NCI-H2029 (cell line): Measurements from ENCODE around the gene PRKN.

Experiments used
- DNase-seq: peaks from one replicate; lab custom pipeline; 2025; lab: John Stamatoyannopoulos, UW

The PRKN gene

DNA sequence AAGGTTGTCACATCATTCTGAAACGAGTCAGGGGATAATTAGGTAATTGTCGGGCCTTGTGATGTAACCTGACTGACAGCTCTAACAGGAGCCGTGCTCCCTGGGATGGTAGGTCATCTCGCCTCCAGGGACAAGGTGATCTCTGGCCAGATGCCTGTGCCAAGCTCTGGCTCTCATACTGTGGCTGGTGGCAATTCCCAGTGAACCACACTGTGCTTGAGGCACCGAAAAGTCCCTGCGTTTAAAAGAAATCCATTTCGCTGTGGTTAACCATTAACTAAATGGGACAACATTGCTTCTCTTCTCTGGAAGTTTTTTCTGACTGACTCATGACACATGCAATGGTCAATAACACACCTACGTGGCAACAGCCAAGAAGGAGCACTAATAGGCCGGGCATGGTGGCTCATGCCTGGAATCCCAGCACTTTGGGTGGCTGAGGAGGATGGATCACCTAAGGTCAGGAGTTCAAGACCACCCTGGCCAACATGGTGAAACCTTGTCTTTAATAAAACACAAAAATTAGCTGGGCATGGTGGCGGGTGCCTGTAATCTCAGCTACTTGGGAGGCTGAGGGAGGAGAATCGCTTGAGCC is 669.2 kb downstream of the PRKN start:
- no peak for DNase-seq

- no peak for DNase-seq
These were observed 670.8 kb downstream of the PRKN start for GRCh38 chr6:162056745-162057144.

DNA sequence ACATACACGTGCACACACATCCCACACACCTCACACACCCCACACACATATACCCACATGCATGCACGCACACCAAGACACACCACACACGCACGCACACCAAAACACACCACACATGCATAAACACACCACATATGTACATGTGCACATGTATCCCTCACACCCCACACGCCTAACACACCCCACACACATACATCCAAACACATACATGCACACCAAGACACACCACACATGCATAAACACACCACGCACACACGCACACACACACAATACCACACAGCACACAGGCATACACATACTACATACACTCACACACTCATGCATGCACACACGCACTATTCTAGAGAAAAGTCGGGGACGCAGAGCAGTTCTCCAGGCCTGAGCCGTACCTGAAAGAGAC is 671.5 kb downstream of the PRKN start:
- DNase-seq, result no peak

- no peak for DNase-seq
These were observed 672.2 kb downstream of the PRKN start for GRCh38 chr6:162055365-162055764.

DNA sequence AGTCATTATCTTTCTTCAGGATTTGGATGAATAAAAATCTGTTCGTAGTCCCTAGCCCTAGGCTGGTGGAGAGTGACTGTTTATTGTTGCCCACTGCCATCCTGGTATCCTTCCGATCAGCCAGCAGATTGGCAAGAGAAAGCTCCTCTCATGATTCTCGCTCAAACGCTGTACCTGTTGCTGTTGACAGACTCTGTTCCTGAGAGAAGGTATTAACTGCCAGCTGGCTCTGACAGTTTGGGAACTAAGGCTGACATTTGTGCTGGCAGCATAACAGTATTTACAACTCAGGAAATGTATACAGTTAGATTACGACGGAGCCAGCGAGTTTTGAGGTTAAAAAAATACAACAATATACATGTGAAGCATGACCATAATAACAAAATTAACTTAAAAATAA is 674.5 kb downstream of the PRKN start:
- DNase-seq, result no peak

GRCh38 chr6:162050579-162050978 is 677.0 kb downstream of the PRKN start:
- DNase-seq, result no peak

DNA sequence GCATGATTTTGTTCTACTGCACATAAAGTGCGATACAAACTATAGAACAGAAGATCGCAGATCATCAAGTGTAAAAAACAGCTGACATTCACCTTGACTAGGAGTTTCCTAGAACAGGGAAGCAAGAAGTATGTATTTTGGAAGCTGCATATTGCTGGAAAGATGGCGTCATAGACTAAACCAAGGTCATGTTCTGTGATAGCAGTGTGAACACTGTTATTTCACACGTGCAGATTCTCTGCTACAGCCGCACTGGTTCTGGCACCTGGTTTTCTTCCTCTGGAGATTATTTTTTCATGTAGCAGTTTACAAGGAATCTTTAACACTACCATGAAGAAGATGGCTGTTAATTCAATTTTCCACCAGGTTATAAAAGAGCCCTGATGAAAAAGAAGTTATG is 681.2 kb downstream of the PRKN start:
- DNase-seq, result no peak

DNA sequence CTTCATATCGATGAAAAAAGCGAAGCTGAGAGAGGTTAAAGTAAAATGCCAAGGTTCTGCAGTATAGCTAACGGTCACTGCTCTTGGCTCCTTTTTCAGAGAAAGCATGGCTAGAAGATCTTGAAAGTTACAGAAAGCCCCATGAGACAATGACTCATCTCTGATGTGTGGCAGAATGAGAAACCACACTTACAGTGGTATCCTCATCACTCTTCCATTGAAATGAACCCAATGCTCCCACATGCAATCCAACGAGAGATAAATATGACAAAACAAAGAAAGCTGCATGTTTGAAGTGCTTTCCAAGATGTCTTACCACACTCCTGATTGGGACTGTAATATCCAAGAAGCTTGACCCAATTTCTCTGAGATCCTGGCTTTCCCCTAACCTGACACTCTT is 694.9 kb downstream of the PRKN start:
- no peak for DNase-seq

GRCh38 chr6:162029873-162030576 is 697.5 kb downstream of the PRKN start:
- DNase-seq, result no peak

GRCh38 chr6:162026843-162027242 is 700.7 kb downstream of the PRKN start:
- DNase-seq, result no peak

GRCh38 chr6:162026031-162026430 is 701.5 kb downstream of the PRKN start:
- DNase-seq, result no peak

DNA sequence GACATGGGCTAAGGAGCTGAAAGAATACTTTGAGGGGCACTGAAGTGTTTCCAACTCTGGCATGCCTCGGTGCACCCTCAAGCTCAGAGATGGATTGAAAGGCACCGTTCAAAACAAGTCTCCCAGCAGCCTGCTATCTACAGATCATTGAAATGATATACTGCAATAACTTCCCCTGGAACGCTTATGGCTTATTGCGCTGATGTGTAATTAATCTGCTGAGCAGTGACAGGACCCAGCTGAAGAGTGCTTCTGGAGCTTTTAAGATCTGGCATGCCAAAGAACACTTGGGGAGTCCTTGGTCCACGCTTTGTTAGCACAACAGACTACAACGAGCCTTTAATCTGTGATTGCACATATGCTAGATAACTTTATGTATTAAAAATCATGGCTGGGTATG is 708.2 kb downstream of the PRKN start:
- DNase-seq, result no peak

- DNase-seq, result no peak
These were observed 710.0 kb downstream of the PRKN start for GRCh38 chr6:162017536-162017935.

DNA sequence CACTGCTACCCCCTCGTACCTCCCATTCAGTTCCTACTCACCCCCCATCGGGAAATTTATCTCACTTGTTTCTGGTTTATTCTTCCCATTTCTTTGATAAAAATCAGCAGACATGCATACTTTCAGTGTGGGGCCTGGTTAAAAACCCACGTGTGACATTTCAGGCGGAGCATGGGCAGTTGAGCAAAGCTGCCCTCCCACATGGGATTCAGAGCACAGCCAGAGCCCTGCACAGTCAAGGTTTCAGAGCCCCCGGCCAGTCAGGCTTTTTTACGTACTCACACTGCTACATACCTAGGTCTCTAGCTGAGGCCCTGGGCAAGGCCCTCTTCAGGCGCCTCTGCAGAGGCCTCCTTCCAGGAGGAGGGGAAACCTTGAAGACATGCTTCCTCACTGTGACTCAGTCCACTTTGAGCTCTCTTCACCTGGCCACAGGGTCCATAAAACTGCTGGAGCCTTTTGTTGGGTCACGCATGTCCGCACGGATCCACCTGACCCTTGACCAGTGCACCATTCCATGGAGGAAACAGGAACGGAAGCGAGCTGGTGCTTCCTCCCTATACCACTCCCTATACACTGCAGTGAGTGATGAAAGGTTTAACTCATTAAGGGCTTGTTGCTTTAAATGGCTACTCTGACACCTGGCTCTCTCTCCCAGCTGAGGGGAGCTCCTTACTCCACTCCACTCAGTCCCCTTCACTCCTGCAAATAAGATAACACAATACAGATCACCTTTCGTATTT is 713.3 kb downstream of the PRKN start:
- no peak for DNase-seq

- DNase-seq, result no peak
These were observed 722.2 kb downstream of the PRKN start for GRCh38 chr6:162005372-162005771.

GRCh38 chr6:161996783-161997182 is 730.8 kb downstream of the PRKN start:
- DNase-seq, result no peak

GRCh38 chr6:161985876-161986423 is 741.6 kb downstream of the PRKN start:
- no peak for DNase-seq

DNA sequence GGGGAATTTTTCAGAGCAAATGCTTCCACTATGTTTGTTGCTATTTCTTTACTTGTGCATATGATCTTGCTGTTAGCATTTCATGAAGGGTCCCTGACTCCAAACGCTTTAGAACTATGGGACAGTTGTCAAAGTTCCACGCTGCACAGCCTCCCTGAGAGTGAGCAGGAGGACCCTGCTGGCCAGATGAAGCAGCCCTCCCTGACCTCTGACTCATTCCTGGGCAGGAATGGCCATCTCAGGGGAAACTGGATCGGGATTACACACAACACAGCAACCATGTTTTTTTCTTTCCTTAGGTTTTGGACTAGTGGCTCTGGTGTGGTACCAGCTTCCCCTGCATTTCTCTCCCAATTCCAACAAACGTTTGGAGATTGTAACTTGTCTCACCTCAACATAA is 742.9 kb downstream of the PRKN start:
- DNase-seq, result no peak

GRCh38 chr6:161976553-161976952 is 751.0 kb downstream of the PRKN start:
- DNase-seq, result no peak

- no peak for DNase-seq
These were observed 754.5 kb downstream of the PRKN start for GRCh38 chr6:161973064-161973463.

DNA sequence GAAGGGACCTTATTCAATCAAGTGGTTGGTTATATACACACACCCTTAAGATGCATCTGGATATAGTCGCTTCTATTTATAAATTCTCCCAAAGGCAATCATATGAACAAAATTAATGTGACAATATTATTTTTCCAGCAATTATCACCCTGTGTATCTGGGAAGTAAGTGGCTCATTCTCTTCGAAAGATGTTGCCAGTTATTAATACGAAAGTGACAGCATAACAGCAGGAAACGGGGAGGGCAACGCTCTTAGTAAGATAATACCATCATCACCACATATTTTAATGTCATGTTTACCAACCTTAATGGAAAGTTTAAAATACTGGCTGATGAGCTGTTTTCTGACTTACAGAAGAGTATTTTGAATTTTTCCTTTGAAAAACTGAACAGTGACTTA is 756.5 kb downstream of the PRKN start:
- no peak for DNase-seq

- no peak for DNase-seq
These were observed 763.8 kb downstream of the PRKN start for GRCh38 chr6:161963634-161964234.

DNA sequence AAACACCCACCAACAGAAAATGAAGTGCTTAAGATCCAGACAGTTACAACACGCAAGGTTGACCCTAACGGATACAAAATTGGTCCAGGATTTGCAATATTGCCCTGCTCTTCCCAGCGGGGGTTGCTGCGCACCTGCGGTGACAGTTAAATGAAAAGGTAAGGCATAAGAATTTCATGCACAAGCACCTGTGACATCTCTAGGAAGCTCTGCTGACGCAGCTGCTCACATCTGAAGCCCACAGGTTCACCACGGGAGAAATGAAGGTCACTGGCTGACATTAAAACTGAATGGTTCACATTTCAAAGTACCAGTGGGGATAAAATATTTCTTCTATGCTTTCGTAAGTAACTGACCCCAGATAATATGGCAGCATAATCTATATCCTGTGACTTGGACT is 764.4 kb downstream of the PRKN start:
- DNase-seq, result no peak
